ENCODE data around the gene SLC26A6. TPM values are rescaled to one million over a fixed set of nuclear protein-coding genes. Genes with fewer than 3 reads are reported as not detected.

The SLC26A6 gene
- total and polyA plus RNA-seq, 2 of the 13 experiments (the other 11 are each of a cell fraction or from before 2014, with no cell fraction given) = 40.7 to 184 TPM

DNA sequence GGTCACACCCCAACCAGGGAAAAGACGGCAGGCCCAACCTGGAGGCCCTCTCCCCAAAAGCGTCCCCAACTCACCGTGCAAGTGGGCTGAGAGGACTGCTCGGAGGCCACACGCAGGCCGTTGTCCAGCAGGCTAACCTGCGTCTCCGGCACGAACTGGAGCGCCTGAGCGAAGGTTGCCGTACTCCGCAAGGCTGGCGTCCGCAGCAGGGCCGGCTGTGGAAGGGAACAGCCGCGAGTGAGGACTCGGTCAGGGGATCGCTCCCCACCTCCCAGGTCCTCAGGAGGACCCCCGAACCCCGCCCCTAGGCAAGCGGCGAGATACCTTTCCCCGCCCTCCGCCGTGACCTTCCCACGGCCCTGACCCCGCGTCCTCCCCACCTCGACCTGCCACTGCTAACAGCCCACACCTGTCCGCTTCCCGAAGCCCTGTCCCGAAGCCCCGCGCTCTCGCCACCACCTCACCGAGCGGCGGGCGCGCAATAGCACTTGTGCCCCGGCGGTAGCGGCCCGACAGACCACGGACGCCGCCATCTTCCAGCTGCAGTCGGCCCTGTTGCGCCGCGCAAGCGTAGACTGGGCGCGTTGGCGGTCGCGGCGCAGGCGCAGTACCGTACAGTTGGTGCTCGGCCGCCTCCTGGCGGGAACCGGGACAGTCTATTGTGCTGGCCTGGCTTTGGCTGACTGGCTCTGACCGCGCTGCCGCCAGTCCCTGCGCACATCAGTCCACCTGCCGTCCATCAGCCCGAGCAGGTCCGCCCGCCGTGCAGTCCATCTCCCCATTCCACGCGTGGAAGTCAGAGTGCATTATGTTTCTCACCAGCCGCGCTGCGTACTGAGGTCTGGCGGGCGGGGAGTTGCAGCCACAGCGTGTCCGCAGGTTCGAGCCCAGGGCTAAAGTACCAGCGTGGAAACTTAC lies 25.9 kb downstream of the SLC26A6 start, which contains the start of gene UQCRC1 (continued):
- TF ChIP-seq, protein P1, sequence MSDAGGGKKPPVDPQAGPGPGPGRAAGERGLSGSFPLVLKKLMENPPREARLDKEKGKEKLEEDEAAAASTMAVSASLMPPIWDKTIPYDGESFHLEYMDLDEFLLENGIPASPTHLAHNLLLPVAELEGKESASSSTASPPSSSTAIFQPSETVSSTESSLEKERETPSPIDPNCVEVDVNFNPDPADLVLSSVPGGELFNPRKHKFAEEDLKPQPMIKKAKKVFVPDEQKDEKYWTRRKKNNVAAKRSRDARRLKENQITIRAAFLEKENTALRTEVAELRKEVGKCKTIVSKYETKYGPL (CRISPR knock-in tag; IDR thresholded peaks at IDR 0.05) = 0 out of 2 replicates have a peak, but pooled peaks have one; percentile 10
- TF ChIP-seq ZNF12 (CRISPR knock-in tag; IDR thresholded peaks at IDR 0.05) (no peak), YEATS2 (CRISPR knock-in tag; IDR thresholded peaks at IDR 0.05; ENCODE audit: borderline replicate concordance) (peak; percentile 79; the same call in 1 of the 2 replicates), ZNF251 (CRISPR knock-in tag; IDR thresholded peaks at IDR 0.05) (0 out of 2 replicates have a peak, but pooled peaks have one; percentile 48), FOXP1 (IDR thresholded peaks at IDR 0.05) (no peak), FOXP1 (CRISPR knock-in tag; IDR thresholded peaks at IDR 0.05) (no peak), U2AF2 (IDR thresholded peaks at IDR 0.05; ENCODE audit: low read depth, low read length) (no peak), ZBTB20 (CRISPR knock-in tag; IDR thresholded peaks at IDR 0.05; ENCODE audit: borderline replicate concordance, low read depth) (no peak; the same call in 1 of the 2 replicates), SPEN (CRISPR knock-in tag; IDR thresholded peaks at IDR 0.05; ENCODE audit: low read depth) (peak; percentile 95), ZNF160 (CRISPR knock-in tag; IDR thresholded peaks at IDR 0.05) (peak; percentile 70), ZNF790 (CRISPR knock-in tag; IDR thresholded peaks at IDR 0.05; ENCODE audit: borderline replicate concordance) (no peak), ZNF749 (CRISPR knock-in tag; IDR thresholded peaks at IDR 0.05; ENCODE audit: borderline replicate concordance) (peak; percentile 86; the same call in 1 of the 2 replicates), PLSCR1 (CRISPR knock-in tag; IDR thresholded peaks at IDR 0.05; ENCODE audit: borderline replicate concordance) (0 out of 2 replicates have a peak, but pooled peaks have one; percentile 35), ZNF567 (CRISPR knock-in tag; IDR thresholded peaks at IDR 0.05; ENCODE audit: borderline replicate concordance) (peak; percentile 96), CERS6 (CRISPR knock-in tag; IDR thresholded peaks at IDR 0.05) (no peak), CREB1 (IDR thresholded peaks at IDR 0.05) (0 out of 2 replicates have a peak, but pooled peaks have one; percentile 5), CREB1 (CRISPR knock-in tag; IDR thresholded peaks at IDR 0.05) (no peak), ZFY (CRISPR knock-in tag; IDR thresholded peaks at IDR 0.05) (peak; percentile 95), ZSCAN20 (CRISPR knock-in tag; IDR thresholded peaks at IDR 0.05; ENCODE audit: borderline replicate concordance) (no peak; the same call in 1 of the 2 replicates), MTERF4 (CRISPR knock-in tag; IDR thresholded peaks at IDR 0.05) (peak; percentile 44), CENPT (CRISPR knock-in tag; IDR thresholded peaks at IDR 0.05; ENCODE audit: low read depth) (peak; percentile 61; the same call in 1 of the 2 replicates), XRCC5 (optimal IDR thresholded peaks at IDR 0.05; ENCODE audit: low read length) (peak; percentile 80), ZNF530 (CRISPR knock-in tag; IDR thresholded peaks at IDR 0.05; ENCODE audit: low read depth) (no peak)
- TF ChIP-seq, protein P2, sequence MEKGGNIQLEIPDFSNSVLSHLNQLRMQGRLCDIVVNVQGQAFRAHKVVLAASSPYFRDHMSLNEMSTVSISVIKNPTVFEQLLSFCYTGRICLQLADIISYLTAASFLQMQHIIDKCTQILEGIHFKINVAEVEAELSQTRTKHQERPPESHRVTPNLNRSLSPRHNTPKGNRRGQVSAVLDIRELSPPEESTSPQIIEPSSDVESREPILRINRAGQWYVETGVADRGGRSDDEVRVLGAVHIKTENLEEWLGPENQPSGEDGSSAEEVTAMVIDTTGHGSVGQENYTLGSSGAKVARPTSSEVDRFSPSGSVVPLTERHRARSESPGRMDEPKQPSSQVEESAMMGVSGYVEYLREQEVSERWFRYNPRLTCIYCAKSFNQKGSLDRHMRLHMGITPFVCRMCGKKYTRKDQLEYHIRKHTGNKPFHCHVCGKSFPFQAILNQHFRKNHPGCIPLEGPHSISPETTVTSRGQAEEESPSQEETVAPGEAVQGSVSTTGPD (CRISPR knock-in tag; IDR thresholded peaks at IDR 0.05) = 0 out of 2 replicates have a peak, but pooled peaks have one; percentile 35

All from HepG2 (cell line).